GM20431 (cell line): ENCODE measurements around the gene NAA35.
"Not testable (repeated sequence)": the region's sequence is repeated elsewhere in the genome, so short reads cannot be mapped to it uniquely, and the experiment has no call there.

Experiments used
- in situ Hi-C: fragments of 300-500 bp; cut with MseI, MboI; formaldehyde crosslinking; loops from one replicate; pipeline ENCODE4 v1.15.0; 2020; ENCODE audit warnings: low sequenced_read_pairs; ENCODE audit not compliant: unreplicated experiment

The NAA35 gene

GRCh38 chr9:85940832-85941621 is at the start of gene NAA35:
NAA35 (plus strand) TSS chr9:85941146; CDS start chr9:85942160, 1,014 bp downstream.
- in situ Hi-C loops, result no loop called here

DNA sequence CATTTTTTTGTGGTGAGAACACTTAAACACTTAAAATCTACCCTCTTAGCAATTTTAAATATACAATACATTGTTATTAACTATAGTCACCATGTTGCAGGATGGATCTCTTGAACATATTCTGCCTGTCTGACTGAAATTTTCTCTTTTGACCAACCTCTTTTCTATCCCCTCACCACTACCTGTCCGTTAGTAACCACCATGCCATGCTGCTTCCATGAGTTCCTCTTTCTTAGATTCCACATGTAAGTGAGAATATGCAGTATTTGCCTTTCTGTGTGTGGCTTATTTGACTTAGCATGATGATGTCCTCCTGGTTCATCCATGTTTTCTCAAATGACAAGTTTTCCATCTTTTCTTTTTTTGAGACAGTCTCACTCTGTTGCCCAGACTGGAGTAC is 48.5 kb upstream of the NAA35 start:
- in situ Hi-C loops, result no loop called here

DNA sequence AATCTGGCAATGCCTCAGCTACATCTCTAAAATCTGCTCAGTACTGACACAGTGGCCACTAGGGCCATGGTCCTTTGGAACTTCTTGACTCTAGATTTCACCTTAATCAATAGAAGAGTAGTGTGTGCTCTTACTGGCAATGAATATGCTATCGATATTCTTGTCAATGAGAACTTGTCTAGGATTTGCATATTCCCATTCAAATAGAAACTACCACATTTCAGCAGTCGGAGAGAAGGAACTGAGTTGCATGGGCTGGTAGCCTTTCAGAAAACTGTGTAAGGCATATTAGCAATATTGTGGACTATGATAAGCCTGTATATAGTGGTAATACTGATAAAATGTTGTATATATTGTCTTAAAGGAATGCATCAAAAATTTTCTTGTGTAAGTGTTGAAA is 45.3 kb upstream of the NAA35 start:
- in situ Hi-C loops, result no loop called here

- in situ Hi-C loops, result no loop called here
These were observed 43.1 kb upstream of the NAA35 start for GRCh38 chr9:85897848-85898247.

DNA sequence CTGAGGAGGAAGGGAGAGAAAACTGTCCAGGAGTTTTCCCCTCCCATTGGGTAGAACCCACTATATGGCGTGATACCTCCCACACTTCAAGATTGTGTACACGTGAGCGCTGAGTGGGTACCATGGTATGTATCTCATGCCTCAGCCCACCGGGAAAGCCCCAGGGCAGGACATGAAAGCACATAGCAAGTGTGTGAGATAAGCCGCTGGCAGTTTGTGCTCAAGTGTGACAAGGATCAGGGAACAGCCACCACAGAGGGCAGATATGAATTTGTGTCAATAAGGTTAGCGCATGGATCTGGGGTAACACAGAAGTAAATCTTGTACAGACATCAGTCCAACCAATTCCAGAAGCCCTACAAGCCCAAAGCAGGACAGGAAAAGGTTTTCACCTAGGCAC is 42.6 kb upstream of the NAA35 start:
- in situ Hi-C loops, result no loop called here

- in situ Hi-C loops, result no loop called here
These were observed 41.6 kb upstream of the NAA35 start for GRCh38 chr9:85899388-85899787.

DNA sequence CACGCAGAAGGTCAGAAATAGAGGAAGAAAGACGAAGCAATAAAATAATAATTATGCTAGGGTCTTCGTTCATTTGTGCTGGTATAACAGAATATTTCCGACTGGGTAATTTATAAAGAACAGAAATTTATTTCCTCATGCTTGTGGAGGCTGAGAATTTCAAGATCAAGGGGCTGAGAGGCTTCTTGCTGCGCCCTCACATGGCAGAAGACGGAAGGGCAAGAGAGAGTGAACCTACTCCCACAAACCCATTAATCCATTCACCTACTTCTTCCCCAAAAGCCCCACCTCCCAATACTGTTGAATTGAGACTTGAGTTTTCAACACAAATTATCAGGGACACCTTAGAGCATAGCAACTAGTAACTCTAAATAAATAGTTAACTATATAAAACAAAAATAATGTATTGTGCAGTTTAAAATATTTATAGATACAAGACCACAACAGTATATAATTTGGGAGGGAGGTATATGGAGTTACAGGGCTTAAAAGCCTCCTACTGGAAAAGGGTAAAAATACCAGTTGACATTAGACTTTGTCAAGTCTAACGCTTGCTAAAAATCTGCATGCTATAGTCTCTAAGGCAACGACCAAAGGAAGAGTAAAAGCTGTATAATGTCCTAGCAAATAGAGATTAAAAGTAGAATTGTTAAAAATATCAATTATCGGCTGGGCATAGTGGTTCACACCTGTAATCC is 40.3 kb upstream of the NAA35 start:
- in situ Hi-C loops, result no loop called here

GRCh38 chr9:85904975-85905374 is 36.0 kb upstream of the NAA35 start:
- in situ Hi-C loops, result no loop called here

DNA sequence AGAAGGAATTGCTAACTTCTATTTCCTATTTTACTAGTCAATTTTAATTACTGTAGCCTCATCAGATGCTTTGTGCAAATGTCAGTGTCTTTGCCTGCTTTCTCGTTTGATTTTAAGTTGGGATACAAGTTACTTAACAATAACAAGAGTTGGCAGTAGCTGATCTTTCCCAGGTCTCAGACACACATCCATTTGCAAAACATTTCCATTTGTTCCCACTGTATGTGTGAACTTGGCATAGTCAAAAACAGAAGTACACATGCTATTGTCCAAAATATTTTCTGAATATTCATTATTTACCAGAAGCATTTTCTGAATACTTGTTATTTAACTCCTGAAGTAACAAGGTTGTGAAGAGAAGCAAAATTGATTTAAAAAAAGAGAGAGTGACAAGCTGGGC is 35.0 kb upstream of the NAA35 start:
- in situ Hi-C loops, result no loop called here

- in situ Hi-C loops, result no loop called here
These were observed 31.6 kb upstream of the NAA35 start for GRCh38 chr9:85909390-85909789.

- in situ Hi-C loops, result no loop called here
These were observed 26.8 kb upstream of the NAA35 start for GRCh38 chr9:85914108-85914507.

- in situ Hi-C loops, result no loop called here
These were observed 23.2 kb upstream of the NAA35 start for GRCh38 chr9:85917756-85918155.

GRCh38 chr9:85925493-85925892 is 15.5 kb upstream of the NAA35 start:
- in situ Hi-C loops, result no loop called here

DNA sequence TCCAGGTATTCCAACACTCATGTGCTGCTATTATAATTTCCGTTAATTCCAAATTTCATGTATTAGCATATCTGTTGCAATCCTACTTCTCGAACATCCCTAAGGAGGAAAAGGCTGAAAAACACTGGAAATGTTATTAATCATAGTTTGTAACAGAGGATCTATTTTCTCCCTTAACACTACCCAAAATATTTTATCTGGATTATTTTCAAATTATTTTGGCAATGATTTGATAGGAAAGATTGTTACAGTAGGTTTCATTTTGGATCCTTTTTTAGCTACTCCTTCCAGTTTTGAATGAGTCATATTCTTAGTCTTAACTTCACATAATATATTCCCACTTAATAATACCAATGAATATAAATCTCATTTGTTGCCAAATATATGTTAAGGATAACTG is 13.9 kb upstream of the NAA35 start:
- in situ Hi-C loops, result no loop called here

DNA sequence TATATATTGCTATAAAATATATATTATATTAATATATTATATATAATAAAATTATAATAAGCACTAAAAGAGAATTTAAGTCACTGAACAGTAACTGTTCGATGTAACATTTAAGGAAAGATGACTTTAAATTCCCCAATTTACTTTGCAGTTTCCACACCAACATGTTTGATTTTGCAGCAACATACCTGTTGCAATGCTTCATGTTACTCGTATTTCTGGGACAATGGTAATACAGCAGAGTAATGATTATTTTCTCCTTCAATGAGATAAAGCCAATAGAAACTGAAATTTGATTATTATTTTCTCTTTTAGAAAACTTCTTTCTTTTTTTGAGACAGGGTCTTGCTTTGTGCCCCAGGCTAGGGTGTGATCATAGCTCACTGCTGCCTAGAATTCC is 9.5 kb upstream of the NAA35 start:
- in situ Hi-C loops, result no loop called here

- in situ Hi-C loops, result not testable (repeated sequence)
These were observed 5.0 kb upstream of the NAA35 start for GRCh38 chr9:85935950-85936349.

- in situ Hi-C loops, result no loop called here
These were observed 593 bp upstream of the NAA35 start for GRCh38 chr9:85940275-85940831.

DNA sequence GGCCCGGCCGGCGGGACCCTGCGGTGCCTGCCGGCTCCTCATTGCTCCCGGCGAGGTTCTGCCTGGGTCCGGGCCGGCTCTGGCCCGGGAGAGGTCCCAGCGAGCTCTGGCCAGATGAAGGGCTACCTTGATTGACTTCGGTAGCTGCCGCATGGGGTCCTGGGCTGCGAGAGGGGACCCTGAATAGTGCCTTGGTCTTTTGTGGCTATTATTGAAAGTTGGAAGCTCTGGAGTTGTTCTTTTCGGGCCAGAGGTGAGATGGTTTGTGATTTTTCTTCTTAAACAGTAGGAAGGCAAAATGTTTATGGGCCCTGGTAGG is 635 bp downstream of the NAA35 start:
- in situ Hi-C loops, result no loop called here

DNA sequence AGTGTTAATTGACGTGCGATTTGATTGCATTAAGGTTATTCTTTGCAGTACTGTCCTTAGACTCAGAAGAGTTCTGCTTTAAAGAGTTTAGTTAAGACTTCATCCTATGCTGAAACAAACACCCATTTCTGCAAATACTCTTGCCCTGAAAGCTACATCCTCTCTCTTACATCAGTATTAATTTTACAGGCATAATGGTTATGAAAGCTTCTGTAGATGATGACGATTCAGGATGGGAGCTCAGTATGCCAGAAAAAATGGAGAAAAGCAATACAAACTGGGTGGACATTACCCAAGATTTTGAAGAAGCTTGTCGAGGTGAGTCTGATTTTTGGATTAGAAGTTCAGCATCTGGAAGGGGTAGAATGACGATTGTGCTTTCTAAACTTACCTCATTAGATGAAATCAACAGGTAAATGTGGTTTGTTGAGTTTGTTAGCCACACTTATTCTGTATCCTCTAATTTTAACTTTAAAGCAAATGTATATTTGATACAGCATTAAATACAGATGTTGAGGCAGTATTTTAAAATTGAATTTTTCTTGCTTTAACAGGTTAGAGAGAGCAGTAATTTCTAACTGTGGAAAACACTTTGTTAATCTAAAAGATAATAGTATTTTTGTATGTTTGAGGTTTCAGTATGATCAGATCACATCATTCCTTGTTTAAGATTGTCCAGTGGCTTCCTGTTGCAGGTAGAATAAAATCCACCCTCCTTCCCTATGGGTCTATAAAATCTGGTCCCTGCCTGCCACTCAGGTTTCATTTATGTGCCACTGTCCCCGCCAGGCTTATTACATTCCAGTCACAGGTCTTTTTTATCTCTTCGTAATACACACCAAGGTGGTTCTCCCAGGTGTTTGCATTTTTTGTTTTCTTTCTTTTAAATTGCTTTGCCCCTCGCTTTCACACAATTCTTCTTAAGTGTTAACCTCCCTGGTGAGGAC is 1.3 kb downstream of the NAA35 start:
- in situ Hi-C loops, result no loop called here

- in situ Hi-C loops, result no loop called here
These were observed 2.2 kb downstream of the NAA35 start for GRCh38 chr9:85942913-85943709.
